22Rv1 (cell line): Measurements from ENCODE around the gene POR.

Source experiments
- H3K27ac ChIP-seq: fragments of 450-650 bp; 2 replicates; pipeline ENCODE4 v1.5.1; 2017
- CTCF ChIP-seq: fragments of 450-650 bp; IDR thresholded peaks from 2 replicates; pipeline ENCODE4 v1.5.1; 2017; ENCODE audit warnings: mild to moderate bottlenecking
- ZFX ChIP-seq: fragments of 450-650 bp; IDR thresholded peaks from 2 replicates; pipeline ENCODE4 v1.6.1; 2017; ENCODE audit warnings: antibody characterized with exemption, borderline replicate concordance

POR gene

GRCh38 chr7:75982306-75983064, 67.5 kb downstream of the POR start:
- TF ChIP-seq ZFX (no peak), CTCF (no peak)
- H3K27ac ChIP-seq, result peak overlapping the region; percentile 30

- H3K27ac ChIP-seq, result peak overlapping the region; percentile 30; the same call in 1 of the 2 replicates
- TF ChIP-seq ZFX (no peak), CTCF (no peak)
These were observed 68.6 kb downstream of the POR start for GRCh38 chr7:75983471-75984129.

- TF ChIP-seq ZFX (no peak), CTCF (no peak)
- H3K27ac ChIP-seq, result peak overlapping the region; percentile 30; the same call in 1 of the 2 replicates
These were observed 69.4 kb downstream of the POR start for GRCh38 chr7:75984130-75985008.

- no peak overlapping the region for H3K27ac ChIP-seq
- TF ChIP-seq CTCF (no peak), ZFX (no peak)
These were observed 70.1 kb downstream of the POR start for GRCh38 chr7:75985009-75985517.

GRCh38 chr7:75985518-75986146, 70.7 kb downstream of the POR start:
- TF ChIP-seq ZFX (no peak), CTCF (no peak)
- H3K27ac ChIP-seq, result no peak overlapping the region

GRCh38 chr7:75986147-75986781, 71.3 kb downstream of the POR start:
- peak overlapping the region; percentile 40 for H3K27ac ChIP-seq
- TF ChIP-seq CTCF, result no peak
- no peak for TF ChIP-seq ZFX
